ENCODE measurements around the gene LMO2.
"Not testable (repeated sequence)": the region's sequence is repeated elsewhere in the genome, so short reads cannot be mapped to it uniquely, and the experiment has no call there.

Gene LMO2

DNA sequence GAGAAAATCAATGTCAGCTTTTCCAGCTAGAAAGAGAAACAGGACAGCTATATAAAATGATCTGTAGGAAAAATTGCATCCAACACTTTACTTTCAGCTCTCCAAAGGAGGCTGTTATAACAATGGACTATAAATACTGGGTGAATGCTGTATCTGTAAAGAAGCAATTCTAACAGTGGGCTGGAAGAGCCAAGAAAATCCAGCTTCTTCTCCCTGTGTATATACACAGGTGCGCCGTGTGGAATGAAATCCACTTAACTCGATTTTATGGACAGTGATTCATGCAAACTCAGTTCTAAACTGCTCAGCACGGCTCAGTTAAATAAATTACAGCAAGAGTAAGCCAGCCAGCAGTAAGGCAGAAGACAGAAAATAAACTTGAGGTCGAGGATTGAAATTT lies 32.5 kb upstream of the LMO2 start:
- H3K27me3 ChIP-seq (ENCODE audit: insufficient read depth, low read depth) = no peaks in the 10 kb centered on the region
- H3K36me3 ChIP-seq (ENCODE audit: insufficient read depth) = no peaks in the 10 kb centered on the region
- no peak overlapping the region for H3K27ac ChIP-seq
- TF ChIP-seq, protein P1, sequence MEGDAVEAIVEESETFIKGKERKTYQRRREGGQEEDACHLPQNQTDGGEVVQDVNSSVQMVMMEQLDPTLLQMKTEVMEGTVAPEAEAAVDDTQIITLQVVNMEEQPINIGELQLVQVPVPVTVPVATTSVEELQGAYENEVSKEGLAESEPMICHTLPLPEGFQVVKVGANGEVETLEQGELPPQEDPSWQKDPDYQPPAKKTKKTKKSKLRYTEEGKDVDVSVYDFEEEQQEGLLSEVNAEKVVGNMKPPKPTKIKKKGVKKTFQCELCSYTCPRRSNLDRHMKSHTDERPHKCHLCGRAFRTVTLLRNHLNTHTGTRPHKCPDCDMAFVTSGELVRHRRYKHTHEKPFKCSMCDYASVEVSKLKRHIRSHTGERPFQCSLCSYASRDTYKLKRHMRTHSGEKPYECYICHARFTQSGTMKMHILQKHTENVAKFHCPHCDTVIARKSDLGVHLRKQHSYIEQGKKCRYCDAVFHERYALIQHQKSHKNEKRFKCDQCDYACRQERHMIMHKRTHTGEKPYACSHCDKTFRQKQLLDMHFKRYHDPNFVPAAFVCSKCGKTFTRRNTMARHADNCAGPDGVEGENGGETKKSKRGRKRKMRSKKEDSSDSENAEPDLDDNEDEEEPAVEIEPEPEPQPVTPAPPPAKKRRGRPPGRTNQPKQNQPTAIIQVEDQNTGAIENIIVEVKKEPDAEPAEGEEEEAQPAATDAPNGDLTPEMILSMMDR (conservative IDR thresholded peaks at IDR 0.05; ENCODE audit: low read depth, low read length) = no peak
- H3K4me3 ChIP-seq (IDR thresholded peaks at IDR 0.05; ENCODE audit: insufficient read depth, low read depth, low read length) = no peak overlapping the region
- H3K79me2 ChIP-seq (ENCODE audit: insufficient read depth, low read depth) = no peaks in the 10 kb centered on the region
- no peak overlapping the region for H3K9ac ChIP-seq
- no peaks in the 10 kb centered on the region for H3K4me1 ChIP-seq (ENCODE audit: low read depth, poor library complexity, severe bottlenecking)
- no peak overlapping the region for H2AFZ ChIP-seq (ENCODE audit: low read depth)
- no peak overlapping the region for H3K4me2 ChIP-seq
- no peaks in the 10 kb centered on the region for H4K20me1 ChIP-seq (ENCODE audit: insufficient read depth)

DNA sequence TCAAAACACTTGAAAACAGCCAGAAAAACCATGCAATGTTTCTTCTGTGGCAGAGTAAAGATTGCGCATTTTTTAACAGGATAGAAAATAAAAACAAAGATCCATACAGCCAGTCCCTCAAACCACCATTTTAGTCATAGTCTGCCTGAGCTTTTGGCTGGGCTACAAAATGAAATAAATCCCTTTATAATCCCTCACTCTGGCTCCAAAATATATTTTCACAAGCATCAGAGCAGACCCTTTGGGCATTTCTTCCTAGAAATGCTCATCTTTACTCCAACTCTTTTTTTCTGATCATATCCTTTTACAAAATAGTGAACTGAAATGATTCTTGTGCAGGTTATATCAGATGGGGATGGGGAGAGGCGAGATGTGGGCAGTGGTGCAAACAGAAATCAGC lies 31.8 kb upstream of the LMO2 start:
- Histone ChIP-seq H2AFZ (ENCODE audit: low read depth) (no peak overlapping the region), H3K27me3 (ENCODE audit: insufficient read depth, low read depth) (no peaks in the 10 kb centered on the region)

DNA sequence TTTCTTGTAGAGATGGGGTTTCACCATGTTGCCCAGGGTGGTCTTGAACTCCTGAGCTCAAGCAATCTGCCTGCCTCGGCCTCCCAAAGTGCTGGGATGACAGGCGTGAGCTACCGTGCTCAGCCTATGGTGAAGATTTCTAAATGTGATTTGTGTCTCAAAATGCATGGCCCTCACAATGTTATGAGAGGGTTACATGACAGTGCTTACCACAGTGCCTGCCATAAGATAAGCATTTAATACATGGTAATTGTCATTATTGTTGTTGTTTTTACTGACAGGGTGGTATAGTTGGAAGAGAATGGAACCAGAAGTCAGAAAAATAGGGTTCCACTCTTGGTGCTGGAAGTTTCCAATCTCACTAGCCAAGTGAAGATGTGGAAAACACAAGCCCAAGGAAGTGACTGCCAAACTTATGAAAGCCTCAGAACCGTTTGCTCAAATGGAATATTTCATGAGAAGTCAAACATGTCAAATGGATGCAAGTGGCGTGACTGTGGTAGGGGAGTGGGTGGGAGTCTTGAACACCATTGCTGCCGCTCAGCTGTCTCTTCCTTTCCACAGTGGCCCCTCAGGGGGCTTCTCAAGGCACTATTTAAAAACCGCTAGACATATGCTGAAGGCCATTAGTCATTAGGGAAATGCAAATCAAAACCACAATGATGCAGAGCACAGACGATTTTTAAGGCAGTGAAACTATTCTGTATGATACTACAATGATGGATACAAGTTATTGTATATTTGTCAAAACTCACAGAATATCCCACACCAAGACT lies 29.1 kb upstream of the LMO2 start:
- TF ChIP-seq, protein P1 (conservative IDR thresholded peaks at IDR 0.05; ENCODE audit: low read depth, low read length) = no peak
- Histone ChIP-seq H3K27ac (no peak overlapping the region), H2AFZ (ENCODE audit: low read depth) (no peak overlapping the region), H3K4me3 (IDR thresholded peaks at IDR 0.05; ENCODE audit: insufficient read depth, low read depth, low read length) (no peak overlapping the region), H3K36me3 (ENCODE audit: insufficient read depth) (no peaks in the 10 kb centered on the region), H4K20me1 (ENCODE audit: insufficient read depth) (no peaks in the 10 kb centered on the region), H3K27me3 (ENCODE audit: insufficient read depth, low read depth) (no peaks in the 10 kb centered on the region), H3K79me2 (ENCODE audit: insufficient read depth, low read depth) (no peaks in the 10 kb centered on the region), H3K4me2 (no peak overlapping the region), H3K4me1 (ENCODE audit: low read depth, poor library complexity, severe bottlenecking) (no peaks in the 10 kb centered on the region), H3K9ac (no peak overlapping the region)

More for the DNA sequence above, 31.8 kb upstream of the LMO2 start:
- H3K36me3 ChIP-seq (ENCODE audit: insufficient read depth) = no peaks in the 10 kb centered on the region
- H4K20me1 ChIP-seq (ENCODE audit: insufficient read depth) = no peaks in the 10 kb centered on the region
- H3K27ac ChIP-seq = no peak overlapping the region
- H3K79me2 ChIP-seq (ENCODE audit: insufficient read depth, low read depth) = no peaks in the 10 kb centered on the region
- no peak overlapping the region for H3K9ac ChIP-seq
- no peak overlapping the region for H3K4me2 ChIP-seq
- TF ChIP-seq, protein P1 (conservative IDR thresholded peaks at IDR 0.05; ENCODE audit: low read depth, low read length) = no peak
- H3K4me1 ChIP-seq (ENCODE audit: low read depth, poor library complexity, severe bottlenecking) = no peaks in the 10 kb centered on the region
- no peak overlapping the region for H3K4me3 ChIP-seq (IDR thresholded peaks at IDR 0.05; ENCODE audit: insufficient read depth, low read depth, low read length)

DNA sequence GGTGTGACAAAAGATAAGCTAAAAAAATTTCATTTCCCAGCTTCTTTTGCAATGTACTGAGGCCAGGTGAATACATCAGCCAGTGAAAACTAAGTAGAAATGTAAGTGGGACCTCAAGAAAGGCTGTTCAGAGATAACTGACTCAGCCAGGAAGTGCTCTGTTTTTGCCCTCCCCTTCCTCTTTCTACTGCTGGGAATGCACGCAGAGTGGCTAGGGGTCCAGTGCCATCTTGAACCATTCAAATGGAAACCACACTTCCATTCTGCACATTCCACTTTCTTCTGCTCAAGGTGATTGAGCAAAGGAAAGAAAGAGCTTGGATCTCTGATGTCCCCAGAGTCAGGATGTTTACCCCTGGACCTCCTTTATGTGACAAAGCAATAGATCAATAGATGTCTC lies 27.8 kb upstream of the LMO2 start:
- H3K9ac ChIP-seq = no peak overlapping the region
- H3K4me2 ChIP-seq = no peak overlapping the region
- no peaks in the 10 kb centered on the region for H3K79me2 ChIP-seq (ENCODE audit: insufficient read depth, low read depth)
- H3K36me3 ChIP-seq (ENCODE audit: insufficient read depth) = no peaks in the 10 kb centered on the region
- no peak overlapping the region for H3K27ac ChIP-seq
- TF ChIP-seq, protein P1 (conservative IDR thresholded peaks at IDR 0.05; ENCODE audit: low read depth, low read length) = no peak
- no peaks in the 10 kb centered on the region for H3K4me1 ChIP-seq (ENCODE audit: low read depth, poor library complexity, severe bottlenecking)
- H2AFZ ChIP-seq (ENCODE audit: low read depth) = no peak overlapping the region
- H3K4me3 ChIP-seq (IDR thresholded peaks at IDR 0.05; ENCODE audit: insufficient read depth, low read depth, low read length) = no peak overlapping the region
- H3K27me3 ChIP-seq (ENCODE audit: insufficient read depth, low read depth) = no peaks in the 10 kb centered on the region
- no peaks in the 10 kb centered on the region for H4K20me1 ChIP-seq (ENCODE audit: insufficient read depth)

DNA sequence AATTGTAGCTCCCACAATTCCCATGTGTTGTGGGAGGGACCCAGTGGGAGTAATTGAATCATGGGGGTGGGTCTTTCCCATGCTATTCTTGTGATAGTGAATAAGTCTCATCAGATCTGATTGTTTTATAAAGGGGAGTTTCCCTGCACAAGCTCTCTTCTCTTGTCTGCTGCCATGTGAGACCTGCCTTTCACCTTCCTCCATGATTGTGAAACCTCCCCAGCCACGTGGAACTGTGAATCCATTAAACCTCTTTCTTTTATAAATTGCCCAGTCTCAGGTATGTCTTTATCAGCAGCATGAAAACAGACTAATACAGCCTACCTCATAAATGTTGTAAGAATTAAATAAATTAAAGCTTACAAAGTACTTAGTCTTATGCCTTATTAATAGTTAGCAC lies 25.5 kb upstream of the LMO2 start:
- H3K27me3 ChIP-seq (ENCODE audit: insufficient read depth, low read depth); H3K79me2 ChIP-seq (ENCODE audit: insufficient read depth, low read depth); H4K20me1 ChIP-seq (ENCODE audit: insufficient read depth); H3K36me3 ChIP-seq (ENCODE audit: insufficient read depth); H3K4me3 ChIP-seq (IDR thresholded peaks at IDR 0.05; ENCODE audit: insufficient read depth, low read depth, low read length); H3K9ac ChIP-seq; H3K4me2 ChIP-seq; H3K27ac ChIP-seq; H2AFZ ChIP-seq (ENCODE audit: low read depth); H3K4me1 ChIP-seq (ENCODE audit: low read depth, poor library complexity, severe bottlenecking): not testable (repeated sequence)
